Activated T-cell treated with anti-CD3 and anti-CD28 coated beads for 1 hour (primary cell): ENCODE results near the gene TPP1.

Experiments used
- DNase-seq: peaks from one replicate; pipeline ENCODE4 v3.0.0-alpha.2; 2020; ENCODE audit warnings: low read depth

TPP1 gene

GRCh38 chr11:6611092-6611962 is 7.9 kb downstream of the TPP1 start:
- DNase-seq: peak; percentile 36

- DNase-seq: no peak
Measured at GRCh38 chr11:6610591-6610990, 8.6 kb downstream of the TPP1 start.

GRCh38 chr11:6609502-6610015 is 9.7 kb downstream of the TPP1 start:
- no peak for DNase-seq

DNA sequence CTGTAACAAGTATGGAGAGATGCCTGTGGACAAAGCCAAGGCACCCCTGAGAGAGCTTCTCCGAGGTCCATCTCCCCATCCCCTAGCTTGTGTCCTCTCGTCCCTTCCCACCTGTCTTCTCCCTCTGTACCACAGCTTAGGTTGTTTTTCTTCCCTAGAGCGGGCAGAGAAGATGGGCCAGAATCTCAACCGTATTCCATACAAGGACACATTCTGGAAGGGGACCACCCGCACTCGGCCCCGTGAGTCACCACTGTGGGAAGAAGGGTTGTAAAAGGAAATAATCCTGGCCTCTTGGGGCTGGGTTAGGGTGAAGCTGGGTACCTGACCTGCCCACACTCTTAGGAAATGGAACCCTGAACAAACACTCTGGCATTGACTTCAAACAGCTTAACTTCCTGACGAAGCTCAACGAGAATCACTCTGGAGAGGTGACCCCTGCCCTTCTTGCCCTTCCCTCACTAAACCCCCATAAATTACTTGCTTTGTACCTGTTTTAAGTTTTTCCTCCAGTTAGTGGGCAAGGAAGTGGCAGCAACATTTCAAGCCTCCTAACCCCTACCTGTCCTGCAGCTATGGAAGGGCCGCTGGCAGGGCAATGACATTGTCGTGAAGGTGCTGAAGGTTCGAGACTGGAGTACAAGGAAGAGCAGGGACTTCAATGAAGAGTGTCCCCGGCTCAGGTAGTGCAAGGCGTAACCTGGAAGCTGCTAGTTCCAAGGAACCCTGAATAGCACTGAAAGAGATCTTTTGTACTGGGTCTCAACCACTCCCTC is 10.3 kb downstream of the TPP1 start:
- DNase-seq: no peak

DNA sequence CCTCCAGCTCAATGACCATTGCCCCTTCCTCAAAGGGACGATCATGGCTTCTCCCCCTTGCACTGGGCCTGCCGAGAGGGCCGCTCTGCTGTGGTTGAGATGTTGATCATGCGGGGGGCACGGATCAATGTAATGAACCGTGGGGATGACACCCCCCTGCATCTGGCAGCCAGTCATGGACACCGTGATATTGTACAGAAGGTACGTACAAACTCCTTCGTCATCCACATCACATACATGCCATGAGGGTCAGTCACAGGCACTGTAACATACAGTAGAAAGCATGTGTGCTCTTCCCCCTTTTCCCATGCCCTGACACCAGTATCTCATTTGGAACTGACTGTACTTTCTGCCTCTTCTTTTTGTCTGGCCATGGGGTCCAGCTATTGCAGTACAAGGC is 11.2 kb downstream of the TPP1 start:
- DNase-seq: no peak

DNA sequence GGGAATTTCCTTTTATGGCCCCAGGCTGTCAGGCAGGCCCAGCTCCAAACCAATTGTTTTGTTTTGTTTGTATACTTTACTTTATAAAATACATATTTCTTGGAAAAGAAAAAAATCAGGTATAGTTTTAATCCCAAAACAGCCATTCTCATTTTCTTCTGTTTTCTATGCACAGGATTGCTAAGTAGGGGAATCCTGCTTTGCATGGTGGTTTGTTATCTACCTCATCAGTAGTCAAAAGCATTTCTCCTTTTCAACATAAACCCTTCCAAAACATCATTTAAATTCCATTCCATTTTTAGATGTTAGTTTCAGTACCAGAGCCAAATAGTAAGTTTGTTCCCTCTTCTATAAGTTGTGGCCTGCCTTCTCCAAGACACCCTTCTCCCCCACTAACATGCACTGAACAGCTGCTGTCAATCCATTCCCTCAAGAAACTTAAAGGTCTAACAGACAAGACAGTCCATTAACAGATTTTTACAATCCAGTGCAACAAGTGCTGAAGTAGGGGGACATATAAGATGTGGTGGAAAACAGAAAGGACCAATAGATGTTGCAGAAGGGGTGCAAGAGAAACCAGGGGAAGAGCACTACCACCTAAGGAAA is 11.9 kb downstream of the TPP1 start:
- no peak for DNase-seq

GRCh38 chr11:6606471-6607189 is 12.6 kb downstream of the TPP1 start:
- peak; percentile 29 for DNase-seq

DNA sequence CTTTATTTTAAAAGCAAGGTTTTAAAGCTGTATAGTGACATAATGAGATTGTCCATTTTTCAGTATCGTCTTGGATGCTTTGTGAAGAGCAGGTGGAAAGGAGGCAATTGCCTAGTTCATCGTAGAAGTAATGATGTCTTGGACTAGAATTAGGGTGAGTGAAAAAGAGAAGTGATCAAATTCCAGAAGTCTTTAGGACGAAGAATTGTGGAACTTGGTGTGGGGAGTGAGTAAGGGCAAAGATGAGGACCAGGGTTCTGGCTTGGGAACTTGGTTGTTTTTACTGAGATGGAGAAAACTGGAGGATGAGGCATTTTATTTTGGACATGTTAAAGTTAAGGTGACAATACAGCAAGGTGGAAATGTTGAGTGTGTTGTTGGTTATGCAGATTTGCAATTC is 14.4 kb downstream of the TPP1 start:
- no peak for DNase-seq

GRCh38 chr11:6604081-6604626 is 15.1 kb downstream of the TPP1 start:
- peak; percentile 44 for DNase-seq

DNA sequence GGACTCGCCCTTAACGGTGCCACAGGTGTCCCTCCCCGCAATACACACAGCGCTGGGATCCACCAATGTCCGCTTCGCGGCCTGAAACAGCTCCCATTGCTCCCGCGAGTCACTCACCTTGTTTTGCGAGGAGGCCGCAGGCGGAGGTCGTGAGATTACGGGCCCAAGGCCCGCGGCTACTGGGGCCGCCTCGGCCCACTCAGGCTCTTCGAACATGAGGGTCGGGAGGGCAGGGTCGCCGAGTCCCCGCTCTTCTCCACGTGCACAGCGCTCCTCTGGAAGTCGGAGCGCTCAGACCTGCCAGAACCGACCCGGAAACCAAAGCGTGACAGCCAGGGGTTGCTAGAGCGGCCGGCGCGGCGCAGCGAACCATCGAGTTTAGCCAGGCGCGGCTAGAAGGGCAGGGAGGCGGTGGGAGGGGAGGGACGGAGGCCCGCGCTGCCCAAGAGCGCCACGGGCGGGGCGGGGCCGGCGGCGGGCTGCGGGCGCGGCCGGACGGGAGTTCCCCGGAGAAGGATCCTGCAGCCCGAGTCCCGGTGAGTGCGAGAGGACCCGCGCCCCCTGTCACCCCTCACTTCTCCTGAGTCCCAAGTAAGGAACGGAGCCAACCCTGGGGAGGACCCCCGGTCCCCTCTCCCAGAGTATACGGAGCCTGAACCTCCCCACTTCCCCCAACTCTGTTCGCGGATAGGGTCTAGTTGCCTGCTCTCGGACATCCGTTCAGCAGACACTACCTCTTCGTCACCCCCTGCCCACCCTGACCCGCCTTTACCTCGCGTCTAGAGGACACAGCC is 15.7 kb downstream of the TPP1 start, which contains the start of the genes ILK and RRP8:
TSS of gene ILK (plus strand) at position 488 of the 794 bp plus-strand sequence. CDS start 498 bp downstream, outside the sequence.
TSS of gene RRP8 (minus strand) at position 330 of the 794 bp plus-strand sequence. CDS start at position 216, 114 bp downstream.
- peak; percentile 80 for DNase-seq

DNA sequence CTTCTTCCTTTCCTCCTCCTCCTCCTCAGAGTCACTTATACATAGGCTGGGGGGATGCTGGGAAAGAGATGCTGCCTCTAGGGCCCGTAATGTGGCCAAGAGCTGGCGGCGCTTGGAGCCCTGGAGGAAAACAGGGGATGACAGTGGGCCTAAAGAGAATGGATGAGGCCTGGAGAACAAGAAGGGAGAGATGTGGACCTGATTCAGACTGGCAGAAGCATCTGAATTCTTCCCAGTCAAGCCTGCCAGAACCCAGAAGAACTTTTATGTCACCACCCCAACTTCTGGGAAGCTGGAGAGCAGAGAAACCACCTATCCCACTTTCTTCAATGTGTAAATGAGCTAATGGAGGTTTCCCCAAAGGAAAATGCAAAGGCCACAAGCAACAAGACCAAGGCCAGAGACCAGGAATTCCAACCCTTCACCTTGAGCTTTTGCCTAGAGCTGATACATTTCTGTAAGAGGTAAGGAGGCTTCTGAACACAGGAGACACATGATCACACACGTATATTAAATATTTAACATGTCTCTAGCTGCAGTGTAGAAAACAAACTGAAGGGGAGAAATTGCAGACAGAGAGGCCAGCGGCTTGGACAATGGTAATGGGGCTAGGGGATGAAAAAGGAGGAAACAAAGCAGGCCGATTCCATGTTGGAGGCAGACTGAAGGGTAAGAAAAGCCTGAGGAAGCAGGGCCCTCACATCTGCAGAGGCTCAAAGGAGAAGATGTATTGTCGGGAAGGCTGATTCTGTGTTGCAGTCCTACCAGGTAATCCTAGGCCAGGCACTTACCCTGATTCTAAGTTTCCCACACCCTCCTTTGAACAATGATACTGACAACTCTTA is 16.9 kb downstream of the TPP1 start:
- no peak for DNase-seq

GRCh38 chr11:6601041-6601461 is 18.2 kb downstream of the TPP1 start:
- no peak for DNase-seq

- no peak for DNase-seq
Measured at GRCh38 chr11:6599881-6600390, 19.3 kb downstream of the TPP1 start.

DNA sequence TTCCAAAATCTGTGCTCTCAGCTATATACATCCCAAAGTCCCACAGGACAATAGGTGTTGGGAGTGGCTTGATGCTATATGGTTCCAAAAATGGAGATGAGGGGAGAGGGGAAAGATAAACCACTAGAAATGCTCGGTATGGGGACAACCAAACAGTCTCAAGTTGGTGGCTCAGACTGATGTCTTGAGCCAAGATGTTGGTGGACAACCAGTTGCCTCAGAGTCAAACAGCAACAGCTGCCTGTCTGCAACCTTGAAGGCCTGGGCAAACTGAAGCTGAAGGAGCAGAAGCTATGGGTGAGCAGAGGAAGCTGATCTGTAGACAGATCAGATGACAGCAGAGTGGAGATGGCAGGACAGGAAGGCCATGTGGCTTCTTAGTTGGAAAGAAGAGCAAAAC is 19.8 kb downstream of the TPP1 start:
- no peak for DNase-seq

- DNase-seq: no peak
Measured at GRCh38 chr11:6598555-6598954, 20.7 kb downstream of the TPP1 start.

DNA sequence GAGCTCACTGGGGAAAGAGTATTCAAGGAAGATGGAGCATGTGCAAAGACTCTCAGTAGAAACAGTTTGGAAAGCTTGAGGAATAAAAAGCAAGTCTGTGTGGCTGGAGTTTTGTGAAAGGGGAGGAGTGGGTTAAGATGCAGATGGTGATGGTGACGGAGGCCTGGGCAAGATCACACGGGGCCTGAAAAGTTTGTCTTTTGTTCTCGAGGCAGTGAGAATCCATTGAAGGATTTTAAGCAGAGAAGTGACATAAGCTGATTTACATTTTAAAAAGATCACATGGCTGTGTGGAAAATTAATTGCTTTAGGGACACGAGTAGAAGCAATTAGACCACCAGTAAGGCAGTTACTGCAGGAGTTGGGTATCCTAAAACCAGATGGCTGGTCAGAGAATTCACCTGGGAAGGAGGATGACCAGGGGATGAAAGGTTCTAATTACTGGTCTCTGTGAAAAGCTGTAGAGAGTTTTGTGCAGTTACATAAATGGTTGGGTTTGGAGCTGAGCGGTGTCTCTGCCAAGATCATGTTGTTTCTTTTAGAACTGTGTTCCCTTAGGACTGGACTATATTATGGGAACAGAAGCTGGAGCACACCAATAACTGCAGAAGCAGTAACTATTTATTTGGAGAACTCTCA is 22.9 kb downstream of the TPP1 start:
- DNase-seq: no peak

DNA sequence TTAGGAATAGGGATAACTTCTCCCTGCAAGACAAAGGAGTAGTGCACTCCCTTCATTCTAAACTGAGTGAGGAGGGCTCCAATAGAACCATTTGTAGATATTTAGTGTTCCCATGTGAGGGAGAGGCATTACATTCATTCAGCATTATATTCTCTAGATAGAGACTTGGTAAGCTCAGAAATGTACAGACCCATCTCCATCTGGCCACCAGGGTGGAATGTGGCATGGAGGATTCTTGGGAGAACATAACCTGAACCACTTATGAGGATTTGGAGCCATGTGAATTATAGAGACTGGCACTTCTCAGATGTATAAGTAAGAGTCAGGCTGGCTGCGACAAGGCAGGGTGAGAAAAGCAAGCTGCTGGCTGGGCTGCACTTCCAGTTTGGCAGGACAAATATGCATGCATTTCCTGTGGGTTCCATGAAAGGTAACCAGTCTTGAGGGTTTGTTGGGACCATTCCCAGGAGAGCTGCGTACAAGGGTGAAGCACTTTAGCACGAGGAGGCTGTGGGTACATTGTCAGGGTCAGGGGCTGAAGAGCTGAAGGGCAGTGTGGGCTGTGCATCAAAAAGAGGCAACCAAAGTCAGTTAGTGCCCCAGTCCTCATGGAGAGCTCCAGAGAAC is 25.0 kb downstream of the TPP1 start:
- no peak for DNase-seq

- DNase-seq: no peak
Measured at GRCh38 chr11:6588018-6588417, 31.2 kb downstream of the TPP1 start.
